GM10847 (cell line): ENCODE results near the gene CCDC68.

Experiments
- POLR2A ChIP-seq: IDR thresholded peaks from 2 replicates; pipeline ENCODE4 v1.6.1; 2011; ENCODE audit not compliant: insufficient read length; ENCODE audit errors: extremely low read depth

CCDC68 gene

GRCh38 chr18:54877076-54877475 is 82.2 kb downstream of the CCDC68 start:
- TF ChIP-seq POLR2A, result no peak

- no peak for TF ChIP-seq POLR2A
Observed at GRCh38 chr18:54875063-54875462, 84.2 kb downstream of the CCDC68 start.

GRCh38 chr18:54873884-54874255 is 85.4 kb downstream of the CCDC68 start:
- TF ChIP-seq POLR2A, result no peak

GRCh38 chr18:54872681-54873080 is 86.6 kb downstream of the CCDC68 start:
- no peak for TF ChIP-seq POLR2A

GRCh38 chr18:54871231-54871630 is 88.0 kb downstream of the CCDC68 start:
- no peak for TF ChIP-seq POLR2A

GRCh38 chr18:54867131-54867530 is 92.1 kb downstream of the CCDC68 start:
- no peak for TF ChIP-seq POLR2A

- no peak for TF ChIP-seq POLR2A
Observed at GRCh38 chr18:54860941-54861340, 98.3 kb downstream of the CCDC68 start.

- no peak for TF ChIP-seq POLR2A
Observed at GRCh38 chr18:54859667-54860421, 99.4 kb downstream of the CCDC68 start.

GRCh38 chr18:54857499-54857898 is 101.8 kb downstream of the CCDC68 start:
- no peak for TF ChIP-seq POLR2A

GRCh38 chr18:54856105-54856646 is 103.1 kb downstream of the CCDC68 start:
- TF ChIP-seq POLR2A, result no peak

GRCh38 chr18:54852780-54853675 is 106.2 kb downstream of the CCDC68 start:
- no peak for TF ChIP-seq POLR2A
